Measurements from ENCODE around the gene PEAR1. TPM values are rescaled to one million over a fixed set of nuclear protein-coding genes. Genes with fewer than 3 reads are reported as not detected.

Gene PEAR1
- total and polyA plus RNA-seq, 2 donors, result 0.61 to 2.5 TPM

GRCh38 chr1:156898971-156899664 is 5.6 kb downstream of the PEAR1 start:
- Histone ChIP-seq H3K27ac (ENCODE audit: low read depth in 1 of 2, low read length in 1 of 2) (no peak overlapping the region), H3K36me3 (ENCODE audit: control insufficient read depth in 2 of 2, insufficient read depth in 2 of 2, low read length in 1 of 2) (no peaks in the 10 kb centered on the region), H3K27me3 (ENCODE audit: control insufficient read depth in 2 of 2, insufficient read depth in 1 of 2, low read length in 1 of 2) (peaks cover 8 to 64% of the 10 kb centered on the region in 2 donors), H3K9me3 (ENCODE audit: control insufficient read depth in 2 of 2, insufficient read depth in 1 of 2, low read length in 1 of 2) (no peaks in the 10 kb centered on the region), H3K4me3 (ENCODE audit: low read length in 2 of 2) (no peak overlapping the region), H3K4me1 (ENCODE audit: control insufficient read depth in 2 of 2, insufficient read depth in 2 of 2, low read length in 2 of 2) (peaks cover 0 to 8% of the 10 kb centered on the region in 2 donors)
- no peak for DNase-seq (ENCODE audit: low read depth in 6 of 9, low spot score in 9 of 9)
- 83% methylated on average over 12 of the region's 12 CpGs for WGBS

DNA sequence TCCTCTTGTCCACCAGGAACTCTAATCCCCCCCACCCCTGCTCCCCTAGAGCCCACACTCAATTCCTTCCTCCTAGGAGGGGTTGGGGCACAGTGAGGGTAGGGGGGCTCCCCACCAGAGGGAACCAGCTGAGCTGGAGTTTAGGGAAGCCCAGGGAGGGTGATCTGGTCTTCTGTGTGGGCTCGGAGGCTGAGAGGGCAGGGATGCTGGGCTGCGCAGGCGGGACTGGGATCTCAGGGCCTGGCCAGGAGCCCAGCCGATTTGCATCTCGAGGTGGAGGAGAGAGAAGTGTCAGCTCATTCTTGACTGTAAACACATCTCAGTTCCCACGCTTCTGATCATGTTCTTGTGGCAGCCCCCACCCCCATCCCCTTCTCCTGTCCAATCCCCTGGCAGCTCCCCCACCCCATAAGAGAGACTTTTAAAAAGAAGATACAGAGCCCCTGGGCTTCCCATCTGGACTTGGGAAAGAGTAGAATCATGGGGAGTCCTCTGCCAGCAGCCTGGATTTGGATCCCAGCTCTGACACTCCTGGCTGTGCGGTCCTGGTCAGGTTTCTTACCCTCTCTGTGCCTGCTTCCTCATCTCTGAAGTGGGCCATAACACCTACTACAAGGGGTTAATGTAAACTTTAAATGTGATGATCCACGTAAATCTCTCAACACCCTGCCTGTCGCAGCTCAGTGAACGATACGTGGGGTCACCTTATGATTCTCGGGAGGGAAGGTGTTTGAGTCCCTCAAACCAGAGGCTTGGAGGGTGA is 6.6 kb downstream of the PEAR1 start:
- Histone ChIP-seq H3K4me1 (ENCODE audit: control insufficient read depth in 2 of 2, insufficient read depth in 2 of 2, low read length in 2 of 2) (peaks cover 0 to 7% of the 10 kb centered on the region in 2 donors), H3K27me3 (ENCODE audit: control insufficient read depth in 2 of 2, insufficient read depth in 1 of 2, low read length in 1 of 2) (peaks cover 3 to 57% of the 10 kb centered on the region in 2 donors), H3K27ac (ENCODE audit: low read depth in 1 of 2, low read length in 1 of 2) (no peak overlapping the region), H3K36me3 (ENCODE audit: control insufficient read depth in 2 of 2, insufficient read depth in 2 of 2, low read length in 1 of 2) (no peaks in the 10 kb centered on the region), H3K4me3 (ENCODE audit: low read length in 2 of 2) (no peak overlapping the region), H3K9me3 (ENCODE audit: control insufficient read depth in 2 of 2, insufficient read depth in 1 of 2, low read length in 1 of 2) (no peaks in the 10 kb centered on the region)
- DNase-seq (ENCODE audit: low read depth in 6 of 9, low spot score in 9 of 9), result no peak
- WGBS, result 91% methylated on average over 12 of the region's 12 CpGs

GRCh38 chr1:156900896-156901589 is 7.5 kb downstream of the PEAR1 start:
- Histone ChIP-seq H3K27ac (ENCODE audit: low read depth in 1 of 2, low read length in 1 of 2) (no peak overlapping the region), H3K4me1 (ENCODE audit: control insufficient read depth in 2 of 2, insufficient read depth in 2 of 2, low read length in 2 of 2) (peaks cover 0 to 7% of the 10 kb centered on the region in 2 donors), H3K4me3 (ENCODE audit: low read length in 2 of 2) (no peak overlapping the region), H3K36me3 (ENCODE audit: control insufficient read depth in 2 of 2, insufficient read depth in 2 of 2, low read length in 1 of 2) (no peaks in the 10 kb centered on the region), H3K27me3 (ENCODE audit: control insufficient read depth in 2 of 2, insufficient read depth in 1 of 2, low read length in 1 of 2) (peaks cover 3 to 50% of the 10 kb centered on the region in 2 donors), H3K9me3 (ENCODE audit: control insufficient read depth in 2 of 2, insufficient read depth in 1 of 2, low read length in 1 of 2) (peaks cover 0 to 2% of the 10 kb centered on the region in 2 donors)
- WGBS, result 80% methylated on average over 6 of the region's 6 CpGs
- no peak for DNase-seq (ENCODE audit: low read depth in 6 of 9, low spot score in 9 of 9)

- Histone ChIP-seq H3K36me3 (ENCODE audit: control insufficient read depth in 2 of 2, insufficient read depth in 2 of 2, low read length in 1 of 2) (no peaks in the 10 kb centered on the region), H3K4me1 (ENCODE audit: control insufficient read depth in 2 of 2, insufficient read depth in 2 of 2, low read length in 2 of 2) (peaks cover 0 to 7% of the 10 kb centered on the region in 2 donors), H3K27ac (ENCODE audit: low read depth in 1 of 2, low read length in 1 of 2) (no peak overlapping the region), H3K4me3 (ENCODE audit: low read length in 2 of 2) (no peak overlapping the region), H3K9me3 (ENCODE audit: control insufficient read depth in 2 of 2, insufficient read depth in 1 of 2, low read length in 1 of 2) (peaks cover 0 to 5% of the 10 kb centered on the region in 2 donors), H3K27me3 (ENCODE audit: control insufficient read depth in 2 of 2, insufficient read depth in 1 of 2, low read length in 1 of 2) (peaks cover 3 to 46% of the 10 kb centered on the region in 2 donors)
- no peak for DNase-seq (ENCODE audit: low read depth in 6 of 9, low spot score in 9 of 9)
- WGBS, result 93% methylated on average over 4 of the region's 4 CpGs
Measured at GRCh38 chr1:156901590-156901900, 8.0 kb downstream of the PEAR1 start.

DNA sequence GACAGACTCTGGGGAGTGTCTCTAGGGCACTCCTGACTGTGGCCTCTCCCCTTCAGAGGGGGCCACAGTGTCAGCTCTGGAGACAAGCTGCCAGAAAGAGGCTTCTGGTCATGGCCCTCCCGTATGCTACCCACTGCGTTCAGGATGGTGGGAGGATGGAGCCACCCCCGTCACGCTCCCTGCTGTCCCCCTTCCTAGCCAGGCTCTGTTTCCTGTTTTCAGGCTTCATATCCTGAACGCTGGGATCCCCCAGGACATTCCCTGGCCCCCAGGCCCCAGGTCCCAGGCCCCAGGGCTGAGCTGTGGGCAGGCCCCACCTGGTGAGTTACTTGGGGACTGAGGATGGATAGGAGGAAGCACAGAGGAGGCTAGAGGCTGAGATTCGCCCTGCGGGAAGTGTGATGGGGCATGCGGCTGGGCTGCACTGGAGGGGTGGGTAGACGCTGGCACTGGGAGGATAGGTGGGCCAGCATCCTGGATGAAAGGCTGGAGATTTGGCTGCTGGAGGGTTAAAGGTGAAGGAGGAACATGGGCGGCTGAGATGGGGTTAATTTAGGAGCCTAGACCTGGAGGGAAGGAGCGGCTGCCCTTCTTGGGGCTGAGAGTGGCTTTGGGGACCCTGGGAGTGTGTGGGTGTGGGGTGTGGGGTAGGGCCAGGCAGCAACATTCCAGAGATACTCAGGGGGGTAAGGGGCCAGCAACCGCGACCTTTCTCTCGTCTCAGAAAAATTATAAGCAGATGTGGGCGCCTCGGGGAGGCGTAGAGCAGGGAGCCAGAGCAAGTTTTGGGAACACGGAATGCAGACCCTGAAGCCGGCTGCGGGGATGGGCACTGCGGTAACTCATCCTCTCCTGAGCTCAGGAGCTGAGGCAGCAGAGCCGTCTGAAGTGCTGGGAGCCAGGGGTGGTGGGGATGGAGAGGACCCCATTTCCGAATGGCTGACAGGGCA is 8.7 kb downstream of the PEAR1 start:
- 90% methylated on average over 23 of the region's 23 CpGs for WGBS
- DNase-seq (ENCODE audit: low read depth in 6 of 9, low spot score in 9 of 9), result no peak
- Histone ChIP-seq H3K27me3 (ENCODE audit: control insufficient read depth in 2 of 2, insufficient read depth in 1 of 2, low read length in 1 of 2) (peaks cover 3 to 41% of the 10 kb centered on the region in 2 donors), H3K27ac (ENCODE audit: low read depth in 1 of 2, low read length in 1 of 2) (no peak overlapping the region), H3K4me3 (ENCODE audit: low read length in 2 of 2) (no peak overlapping the region), H3K36me3 (ENCODE audit: control insufficient read depth in 2 of 2, insufficient read depth in 2 of 2, low read length in 1 of 2) (no peaks in the 10 kb centered on the region), H3K9me3 (ENCODE audit: control insufficient read depth in 2 of 2, insufficient read depth in 1 of 2, low read length in 1 of 2) (peaks cover 0 to 5% of the 10 kb centered on the region in 2 donors), H3K4me1 (ENCODE audit: control insufficient read depth in 2 of 2, insufficient read depth in 2 of 2, low read length in 2 of 2) (peaks cover 0 to 7% of the 10 kb centered on the region in 2 donors)

- no peaks in the 10 kb centered on the region for H3K36me3 ChIP-seq (ENCODE audit: control insufficient read depth in 2 of 2, insufficient read depth in 2 of 2, low read length in 1 of 2)
- H3K4me1 ChIP-seq (ENCODE audit: control insufficient read depth in 2 of 2, insufficient read depth in 2 of 2, low read length in 2 of 2), result peaks cover 0 to 7% of the 10 kb centered on the region in 2 donors
- H3K4me3 ChIP-seq (ENCODE audit: low read length in 2 of 2), result no peak overlapping the region
- DNase-seq (ENCODE audit: low read depth in 6 of 9, low spot score in 9 of 9), result no peak
- H3K27me3 ChIP-seq (ENCODE audit: control insufficient read depth in 2 of 2, insufficient read depth in 1 of 2, low read length in 1 of 2), result peaks cover 0 to 28% of the 10 kb centered on the region in 2 donors
- H3K9me3 ChIP-seq (ENCODE audit: control insufficient read depth in 2 of 2, insufficient read depth in 1 of 2, low read length in 1 of 2), result peaks cover 0 to 5% of the 10 kb centered on the region in 2 donors
- WGBS, result 93% methylated on average over 15 of the region's 15 CpGs
- no peak overlapping the region for H3K27ac ChIP-seq (ENCODE audit: low read depth in 1 of 2, low read length in 1 of 2)
Measured at GRCh38 chr1:156903328-156904091, 10.0 kb downstream of the PEAR1 start.

DNA sequence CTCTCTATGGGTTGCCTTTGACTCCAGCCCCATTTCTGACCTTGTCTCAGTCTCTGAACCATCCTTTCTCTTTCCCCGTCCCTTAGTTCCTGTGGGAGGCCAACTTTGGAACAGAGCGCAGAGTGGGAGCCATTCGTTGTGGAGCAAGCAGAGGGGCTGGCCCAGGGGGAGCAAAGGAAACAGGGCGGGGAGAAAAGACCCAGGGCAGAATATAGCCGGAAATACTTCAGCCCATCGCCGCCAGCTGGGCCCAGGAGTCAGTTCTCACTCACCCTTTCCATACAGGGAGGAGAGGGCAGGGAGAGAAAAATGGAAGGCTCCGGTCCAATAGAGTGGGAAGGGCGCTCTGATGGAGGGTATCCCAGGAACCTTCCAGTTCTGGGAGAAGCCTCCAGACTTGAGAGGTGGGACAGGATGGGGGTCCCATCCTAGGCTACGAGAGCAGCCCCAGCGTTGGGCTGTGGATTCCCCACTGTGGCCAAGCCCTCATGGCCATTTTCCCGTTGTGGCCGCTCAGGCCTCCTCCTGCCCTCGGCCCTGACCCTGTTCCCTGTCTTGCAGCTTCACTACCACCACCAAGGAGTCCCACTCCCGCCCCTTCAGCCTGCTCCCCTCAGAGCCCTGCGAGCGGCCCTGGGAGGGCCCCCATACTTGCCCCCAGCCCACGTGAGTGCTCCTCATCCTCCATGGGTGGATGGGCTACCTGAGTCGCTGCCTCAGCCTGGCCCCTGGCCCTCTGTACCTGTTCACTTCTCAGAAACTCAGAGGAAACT is 10.9 kb downstream of the PEAR1 start:
- WGBS, result 95% methylated on average over 19 of the region's 19 CpGs
- H3K27me3 ChIP-seq (ENCODE audit: control insufficient read depth in 2 of 2, insufficient read depth in 1 of 2, low read length in 1 of 2), result peaks cover 0 to 20% of the 10 kb centered on the region in 2 donors
- peaks cover 0 to 5% of the 10 kb centered on the region in 2 donors for H3K9me3 ChIP-seq (ENCODE audit: control insufficient read depth in 2 of 2, insufficient read depth in 1 of 2, low read length in 1 of 2)
- H3K4me3 ChIP-seq (ENCODE audit: low read length in 2 of 2), result no peak overlapping the region
- no peak for DNase-seq (ENCODE audit: low read depth in 6 of 9, low spot score in 9 of 9)
- H3K36me3 ChIP-seq (ENCODE audit: control insufficient read depth in 2 of 2, insufficient read depth in 2 of 2, low read length in 1 of 2), result no peaks in the 10 kb centered on the region
- H3K27ac ChIP-seq (ENCODE audit: low read depth in 1 of 2, low read length in 1 of 2), result no peak overlapping the region
- peaks cover 0 to 2% of the 10 kb centered on the region in 2 donors for H3K4me1 ChIP-seq (ENCODE audit: control insufficient read depth in 2 of 2, insufficient read depth in 2 of 2, low read length in 2 of 2)
